CD4-positive, alpha-beta T cell (primary cell): ENCODE results near the gene IGFBP6. TPM values are rescaled to one million over a fixed set of nuclear protein-coding genes. Genes with fewer than 3 reads are reported as not detected.

Experiments
- ATAC-seq: fragments of 200-7000 bp; cut with Tn5 transposase; one replicate; pipeline ENCODE4 v1.10.0; 2022; ENCODE audit warnings: mild to moderate bottlenecking; ENCODE audit not compliant: poor library complexity
- CTCF ChIA-PET: fragments of 350-600 bp; sonication (Branson Sonifier 250); formaldehyde crosslinking; loops from one replicate; lab custom pipeline; 2021; ENCODE audit warnings: antibody characterized with exemption, inconsistent platforms; lab: Charles Lee
- POLR2A ChIA-PET: fragments of 350-600 bp; sonication (Branson Sonifier 250); formaldehyde crosslinking; loops from one replicate; lab custom pipeline; 2021; ENCODE audit warnings: antibody characterized with exemption, inconsistent platforms; lab: Charles Lee
- DNase-seq, 14 experiments: peaks; one replicate each; pipeline ENCODE4 v3.0.0-alpha.2; 2013 to 2020; ENCODE audit warnings: mixed read lengths in 2 of 14
- H3K27ac ChIP-seq, 2 donors: one replicate each; pipeline versions ENCODE4 v1.5.1 to v1.7.0; 2013; ENCODE audit warnings: low read length in 2 of 2, low read depth in 1 of 2, mild to moderate bottlenecking in 1 of 2
- H3K27me3 ChIP-seq, 2 experiments: 1 replicate in 1 of 2; 2 replicates in 1 of 2; pipeline versions ENCODE4 v1.6.1 to v1.7.0; 2013; ENCODE audit warnings: low read length in 2 of 2, control low read depth in 1 of 2, mild to moderate bottlenecking in 1 of 2, moderate library complexity in 1 of 2; ENCODE audit not compliant: insufficient read depth in 2 of 2, control insufficient read depth in 1 of 2
- H3K36me3 ChIP-seq: one replicate; pipeline ENCODE4 v1.6.1; 2013; ENCODE audit warnings: low read length, control low read depth; ENCODE audit not compliant: insufficient read depth
- H3K4me1 ChIP-seq: one replicate; pipeline ENCODE4 v1.6.1; 2013; ENCODE audit warnings: low read length, control low read depth; ENCODE audit not compliant: insufficient read depth
- H3K4me3 ChIP-seq: one replicate; pipeline ENCODE4 v1.5.1; 2013; ENCODE audit warnings: mild to moderate bottlenecking, low read length, moderate library complexity
- H3K9me3 ChIP-seq, 2 experiments: 1 replicate in 1 of 2; 2 replicates in 1 of 2; pipeline versions ENCODE4 v1.6.1 to v1.7.0; 2013; ENCODE audit warnings: low read length in 2 of 2, mild to moderate bottlenecking in 2 of 2, control low read depth in 1 of 2, moderate library complexity in 1 of 2; ENCODE audit not compliant: control insufficient read depth in 1 of 2, insufficient read depth in 1 of 2
- H3K27ac Mint-ChIP-seq: one replicate; pipeline ENCODE4 v1.8.0; 2020; ENCODE audit warnings: mixed read lengths
- H3K27me3 Mint-ChIP-seq: one replicate; pipeline ENCODE4 v1.8.0; 2021; ENCODE audit warnings: mixed read lengths
- H3K36me3 Mint-ChIP-seq: one replicate; pipeline ENCODE4 v1.8.0; 2021; ENCODE audit warnings: low read depth, mixed read lengths
- H3K4me1 Mint-ChIP-seq: one replicate; pipeline ENCODE4 v1.8.0; 2021; ENCODE audit warnings: low read depth, mixed read lengths
- H3K4me3 Mint-ChIP-seq: one replicate; pipeline ENCODE4 v1.8.0; 2020; ENCODE audit warnings: mild to moderate bottlenecking, mixed read lengths
- H3K9me3 Mint-ChIP-seq: one replicate; pipeline ENCODE4 v1.8.0; 2020; ENCODE audit warnings: mixed read lengths
- CTCF ChIP-seq: fragments of 200-600 bp; IDR thresholded peaks from one replicate; pipeline ENCODE4 v1.8.0; 2022; ENCODE audit warnings: antibody characterized with exemption, mild to moderate bottlenecking
- intact Hi-C, 2 experiments: fragments of 100-400 bp; cut with DNase I in 1 of 2; cut with micrococcal nuclease in 1 of 2; formaldehyde crosslinking; loops; one replicate each; pipeline versions ENCODE4 v1.15.1 to v1.9.0; 2023 to 2025; cut with DNase I, micrococcal nuclease
- total RNA-seq, 174 experiments: library from RNA in 2 of 174; stranded (reverse) in 2 of 174; gene quantifications; one replicate each; pipeline ENCODE4 v1.2.3 and lab custom pipeline; 2021 to 2026

The IGFBP6 gene
- total RNA-seq, 2 experiments from 2014 or later = 0.49 TPM; not detected in 1

- Histone ChIP-seq H3K4me3 (no peak overlapping the region), H3K27me3 (no peaks in the 10 kb centered on the region), H3K4me1 (peaks cover 12% of the 10 kb centered on the region), H3K27ac (no peak overlapping the region), H3K9me3 (no peaks in the 10 kb centered on the region), H3K36me3 (peaks cover 85% of the 10 kb centered on the region)
- no peak overlapping the region for H3K27ac Mint-ChIP-seq
- no peaks in the 10 kb centered on the region for H3K9me3 Mint-ChIP-seq
- DNase-seq (no peak), ATAC-seq (no peak)
- no peak for TF ChIP-seq CTCF
- no peak overlapping the region for H3K4me3 Mint-ChIP-seq
- intact Hi-C loops = loop anchor here (5.0 to 10.0 kb wide), 2 partner anchors 127 to 219 kb away; no protein-coding TSS in a partner anchor
- ChIA-PET CTCF (interaction anchor here (6.7 kb wide), 1 partner anchor 33 kb away, joined by 114 read pairs; the partner anchor contains the start of genes IGFBP6 and SOAT2), POLR2A (interaction anchor here (2.4 to 3.0 kb wide), 2 partner anchors 11 to 31 kb away, joined by 9 to 26 read pairs; partner anchors contain the start of genes IGFBP6 and SPRYD3)
- peaks cover 91% of the 10 kb centered on the region for H3K36me3 Mint-ChIP-seq
- H3K27me3 Mint-ChIP-seq = no peaks in the 10 kb centered on the region
- H3K4me1 Mint-ChIP-seq = peaks cover 7% of the 10 kb centered on the region
Observed at GRCh38 chr12:53067993-53068770, 29.3 kb upstream of the IGFBP6 start.

- peaks cover 12% of the 10 kb centered on the region for H3K4me1 ChIP-seq
- Mint-ChIP-seq H3K4me1 (peaks cover 9% of the 10 kb centered on the region), H3K9me3 (no peaks in the 10 kb centered on the region), H3K4me3 (no peak overlapping the region), H3K27ac (no peak overlapping the region), H3K36me3 (peaks cover 93% of the 10 kb centered on the region), H3K27me3 (no peaks in the 10 kb centered on the region)
- intact Hi-C loops = loop anchor here (5.0 to 10.0 kb wide), 2 partner anchors 126 to 218 kb away; no protein-coding TSS in a partner anchor
- H3K27ac ChIP-seq = no peak overlapping the region
- DNase-seq (no peak), ATAC-seq (no peak)
- TF ChIP-seq CTCF = no peak
- peaks cover 83% of the 10 kb centered on the region for H3K36me3 ChIP-seq
- H3K4me3 ChIP-seq = no peak overlapping the region
- POLR2A ChIA-PET = interaction anchor here (2.4 kb wide), 1 partner anchor 10 kb away, joined by 9 read pairs; the partner anchor contains the start of gene SPRYD3
- H3K27me3 ChIP-seq = no peaks in the 10 kb centered on the region
- no peaks in the 10 kb centered on the region for H3K9me3 ChIP-seq
- CTCF ChIA-PET = interaction anchor here (6.7 kb wide), 1 partner anchor 32 kb away, joined by 114 read pairs; the partner anchor contains the start of genes IGFBP6 and SOAT2
Observed at GRCh38 chr12:53068811-53069585, 28.5 kb upstream of the IGFBP6 start.
